MM.1S (cell line): ENCODE data around the gene MKRN1.

Source experiments
- EZH2 ChIP-seq: fragments of 300-600 bp; sonication (generic); optimal IDR thresholded peaks from 2 replicates; pipeline ENCODE3; 2017; ENCODE audit warnings: low read depth, mild to moderate bottlenecking, antibody characterized with exemption, low read length, mixed read lengths
- EZH2phosphoT487 ChIP-seq: fragments of 300-600 bp; sonication (generic); IDR thresholded peaks from 2 replicates; pipeline ENCODE4 v1.6.1; 2018; ENCODE audit warnings: antibody characterized with exemption, low read length
- TF ChIP-seq, protein P1 (sequence below): fragments of 300-600 bp; sonication (generic); IDR thresholded peaks from 2 replicates; pipeline ENCODE4 v1.5.1; 2016; ENCODE audit warnings: antibody characterized with exemption, low read length, mixed read lengths

DNA sequence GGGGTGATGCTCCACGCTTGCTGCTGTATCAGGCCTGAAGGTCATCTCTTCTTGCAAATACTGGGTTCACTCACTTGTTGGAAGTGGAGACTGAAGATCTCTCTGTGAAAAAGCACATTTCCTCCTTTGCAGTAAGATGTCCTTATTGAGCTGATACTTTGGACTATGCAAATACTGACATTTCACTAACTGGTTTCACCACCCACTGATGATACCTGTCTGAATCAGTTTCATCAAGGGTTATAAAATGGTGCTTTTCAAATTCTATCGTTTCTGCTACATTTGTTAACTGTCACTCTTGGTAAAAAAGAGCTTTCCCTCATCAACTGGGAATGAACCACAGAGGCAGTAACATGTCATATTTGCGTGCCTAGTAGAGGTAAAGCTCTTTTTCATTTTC lies 39.9 kb downstream of the MKRN1 start:
- TF ChIP-seq, protein P1, sequence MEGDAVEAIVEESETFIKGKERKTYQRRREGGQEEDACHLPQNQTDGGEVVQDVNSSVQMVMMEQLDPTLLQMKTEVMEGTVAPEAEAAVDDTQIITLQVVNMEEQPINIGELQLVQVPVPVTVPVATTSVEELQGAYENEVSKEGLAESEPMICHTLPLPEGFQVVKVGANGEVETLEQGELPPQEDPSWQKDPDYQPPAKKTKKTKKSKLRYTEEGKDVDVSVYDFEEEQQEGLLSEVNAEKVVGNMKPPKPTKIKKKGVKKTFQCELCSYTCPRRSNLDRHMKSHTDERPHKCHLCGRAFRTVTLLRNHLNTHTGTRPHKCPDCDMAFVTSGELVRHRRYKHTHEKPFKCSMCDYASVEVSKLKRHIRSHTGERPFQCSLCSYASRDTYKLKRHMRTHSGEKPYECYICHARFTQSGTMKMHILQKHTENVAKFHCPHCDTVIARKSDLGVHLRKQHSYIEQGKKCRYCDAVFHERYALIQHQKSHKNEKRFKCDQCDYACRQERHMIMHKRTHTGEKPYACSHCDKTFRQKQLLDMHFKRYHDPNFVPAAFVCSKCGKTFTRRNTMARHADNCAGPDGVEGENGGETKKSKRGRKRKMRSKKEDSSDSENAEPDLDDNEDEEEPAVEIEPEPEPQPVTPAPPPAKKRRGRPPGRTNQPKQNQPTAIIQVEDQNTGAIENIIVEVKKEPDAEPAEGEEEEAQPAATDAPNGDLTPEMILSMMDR = no peak
- TF ChIP-seq EZH2phosphoT487 = no peak
- no peak for TF ChIP-seq EZH2
